ENCODE results near the gene TMCC1. TPM values are rescaled to one million over a fixed set of nuclear protein-coding genes. Genes with fewer than 3 reads are reported as not detected.
A peak's percentile ranks its signal among the peaks of the same experiment; 100 is the strongest.
"Not testable (repeated sequence)": the region's sequence is repeated elsewhere in the genome, so short reads cannot be mapped to it uniquely, and the experiment has no call there.

Gene TMCC1
- total RNA-seq, 1 donor from 2014 or later: 56.1 TPM

GRCh38 chr3:129699612-129700011 is 193.9 kb downstream of the TMCC1 start:
- intact Hi-C loops (cut with DNase I): no loop called here
- ATAC-seq (no peak), DNase-seq (ENCODE audit: low spot score) (no peak)

DNA sequence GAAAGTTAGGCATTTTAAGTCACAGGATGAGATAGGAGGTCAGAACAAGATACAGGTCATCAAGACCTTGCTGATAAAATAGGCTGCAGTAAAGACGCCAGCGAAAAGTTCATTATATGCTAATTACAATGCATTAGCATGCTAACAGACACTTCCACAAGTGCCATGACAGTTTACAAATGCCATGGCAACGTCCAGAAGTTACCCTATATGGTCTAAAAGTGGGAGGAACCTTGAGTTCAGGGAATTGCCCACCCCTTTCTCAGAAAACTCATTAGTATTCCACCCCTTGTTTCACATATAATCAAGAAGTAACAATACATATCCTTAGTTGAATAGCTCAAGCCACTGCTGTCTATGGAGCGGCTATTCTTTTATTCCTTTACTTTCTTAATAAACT is 194.3 kb downstream of the TMCC1 start:
- intact Hi-C loops (cut with DNase I): no loop called here
- ATAC-seq: no peak
- DNase-seq (ENCODE audit: low spot score): no peak

GRCh38 chr3:129697229-129697969 is 196.1 kb downstream of the TMCC1 start:
- intact Hi-C loops (cut with DNase I): no loop called here
- ATAC-seq: no peak
- no peak for DNase-seq (ENCODE audit: low spot score)

- ATAC-seq; DNase-seq (ENCODE audit: low spot score); intact Hi-C loops (cut with DNase I): not testable (repeated sequence)
Observed at GRCh38 chr3:129696430-129696829, 197.1 kb downstream of the TMCC1 start.

DNA sequence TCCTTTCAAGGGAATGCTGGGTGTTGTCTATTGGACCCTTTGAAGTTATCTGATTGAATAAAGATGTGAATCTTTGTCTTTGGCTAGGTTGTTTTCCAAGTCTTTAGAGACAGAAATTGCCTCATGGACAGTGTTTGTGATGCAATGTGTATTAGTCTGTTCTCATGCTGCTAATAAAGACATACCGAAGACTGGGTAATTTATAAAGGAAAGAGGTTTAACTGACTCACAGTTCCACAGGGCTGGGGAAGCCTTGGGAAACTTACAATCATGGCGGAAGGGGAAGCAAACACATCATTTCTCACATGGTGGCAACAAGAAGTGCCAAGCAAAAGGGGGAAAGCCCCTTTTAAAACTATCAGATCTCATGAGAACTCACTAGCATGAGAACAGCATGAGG is 198.3 kb downstream of the TMCC1 start:
- intact Hi-C loops (cut with DNase I): no loop called here

GRCh38 chr3:129694228-129694627 is 199.3 kb downstream of the TMCC1 start:
- no peak for ATAC-seq
- intact Hi-C loops (cut with DNase I): no loop called here
- DNase-seq (ENCODE audit: low spot score): no peak

More for the DNA sequence above, 198.3 kb downstream of the TMCC1 start:
- DNase-seq (ENCODE audit: low spot score) (no peak), ATAC-seq (peak; percentile 84)

DNA sequence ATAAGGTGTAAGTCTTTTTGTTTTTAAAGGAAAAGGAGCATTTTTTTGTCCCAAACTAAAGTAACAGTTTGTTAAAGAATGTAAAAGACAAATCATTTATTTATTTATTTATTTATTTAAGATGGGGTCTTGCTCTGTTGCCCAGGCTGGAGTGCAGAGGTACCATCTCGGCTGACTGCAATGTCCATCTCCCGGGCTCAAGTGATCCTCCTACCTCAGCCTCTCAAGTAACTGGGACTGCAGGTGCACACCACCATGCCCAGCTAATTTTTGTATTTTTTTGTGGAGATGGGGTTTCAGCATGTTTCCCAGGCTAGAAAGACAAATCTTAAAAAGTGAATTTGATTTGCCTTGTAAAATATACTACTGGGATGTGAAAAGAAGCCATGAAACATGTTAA is 200.8 kb downstream of the TMCC1 start:
- DNase-seq (ENCODE audit: low spot score) (no peak), ATAC-seq (no peak)
- intact Hi-C loops (cut with DNase I): no loop called here

GRCh38 chr3:129690963-129691362 is 202.5 kb downstream of the TMCC1 start:
- DNase-seq (ENCODE audit: low spot score): no peak
- no peak for ATAC-seq
- intact Hi-C loops (cut with DNase I): no loop called here

GRCh38 chr3:129690406-129690805 is 203.1 kb downstream of the TMCC1 start:
- intact Hi-C loops (cut with DNase I): no loop called here
- ATAC-seq (peak; percentile 82), DNase-seq (ENCODE audit: low spot score) (no peak)

DNA sequence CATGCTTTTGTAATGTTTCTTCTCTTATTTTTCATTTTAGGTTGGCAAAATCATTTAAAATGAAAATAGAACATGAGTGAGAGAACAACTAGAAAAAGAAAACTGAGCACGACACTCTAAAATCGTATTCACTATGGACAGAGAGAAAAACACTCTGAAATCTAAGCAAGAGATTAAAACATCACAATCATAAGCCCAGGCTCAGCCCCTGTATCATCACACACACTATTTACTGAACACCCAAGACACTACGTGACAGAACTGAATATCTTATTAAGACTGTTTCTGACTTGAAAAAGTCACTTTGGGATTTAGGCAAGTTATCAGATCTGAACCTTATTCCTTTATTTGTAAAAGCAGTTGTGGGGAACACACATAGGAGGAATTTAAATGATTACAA is 204.5 kb downstream of the TMCC1 start:
- intact Hi-C loops (cut with DNase I): no loop called here
- ATAC-seq: no peak
- no peak for DNase-seq (ENCODE audit: low spot score)

DNA sequence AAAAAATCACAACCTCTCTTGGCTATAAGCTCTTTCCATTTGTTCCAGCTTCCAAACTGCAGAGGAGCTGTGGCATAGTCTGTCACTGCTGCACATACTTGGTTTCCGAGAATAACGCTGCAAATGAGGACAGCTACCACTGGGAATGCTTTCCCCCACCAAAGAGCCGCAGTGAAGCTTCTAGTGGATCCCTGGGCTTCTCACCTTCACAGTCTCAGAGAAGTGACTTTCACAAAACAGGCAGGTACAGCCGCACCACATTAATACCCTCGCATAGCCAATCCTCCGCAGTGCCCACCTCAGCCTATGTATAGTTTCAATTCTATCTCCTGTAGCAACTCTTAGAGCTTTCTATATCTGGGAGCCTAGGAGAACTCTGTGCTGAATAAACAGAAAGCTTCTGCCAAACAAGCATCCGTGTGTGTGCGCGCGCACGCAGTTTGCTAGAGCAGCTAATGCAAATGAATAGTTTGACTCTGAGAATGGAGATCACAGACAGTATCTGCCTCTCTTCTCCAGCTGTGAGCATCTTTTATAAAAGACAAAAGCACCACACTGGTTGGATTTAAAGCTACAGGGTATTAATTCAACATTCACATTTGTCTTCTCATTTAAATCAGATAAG is 205.1 kb downstream of the TMCC1 start:
- intact Hi-C loops (cut with DNase I): no loop called here
- DNase-seq (ENCODE audit: low spot score) (peak; percentile 72), ATAC-seq (peak; percentile 65)

DNA sequence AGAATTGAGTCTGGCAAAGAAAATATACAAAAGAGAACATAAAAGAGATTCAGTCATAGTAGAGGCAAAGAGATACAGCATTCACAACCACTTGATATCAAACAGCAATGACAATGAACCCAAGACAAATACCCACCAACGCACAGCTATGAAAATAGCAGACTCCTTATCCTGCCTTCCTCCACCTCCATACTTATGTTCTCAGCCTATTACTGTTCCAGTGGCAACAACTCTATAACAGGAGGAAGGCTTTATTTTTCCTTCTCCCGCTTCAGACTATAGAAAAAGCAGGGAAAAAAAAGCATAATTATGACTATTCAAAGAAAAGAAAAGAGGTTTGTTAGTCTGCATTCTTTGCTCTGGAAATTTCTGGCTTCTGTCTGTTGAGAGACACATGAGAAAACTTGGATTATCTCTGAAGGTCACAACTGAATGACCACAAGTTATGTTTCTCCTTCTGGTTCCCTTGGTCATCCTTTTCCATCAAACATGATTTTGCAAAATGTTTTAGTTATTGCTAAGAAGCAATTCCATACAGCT is 205.9 kb downstream of the TMCC1 start:
- DNase-seq (ENCODE audit: low spot score) (no peak), ATAC-seq (no peak)
- intact Hi-C loops (cut with DNase I): no loop called here

- intact Hi-C loops (cut with DNase I): no loop called here
- no peak for ATAC-seq
- no peak for DNase-seq (ENCODE audit: low spot score)
Observed at GRCh38 chr3:129686941-129687340, 206.6 kb downstream of the TMCC1 start.

DNA sequence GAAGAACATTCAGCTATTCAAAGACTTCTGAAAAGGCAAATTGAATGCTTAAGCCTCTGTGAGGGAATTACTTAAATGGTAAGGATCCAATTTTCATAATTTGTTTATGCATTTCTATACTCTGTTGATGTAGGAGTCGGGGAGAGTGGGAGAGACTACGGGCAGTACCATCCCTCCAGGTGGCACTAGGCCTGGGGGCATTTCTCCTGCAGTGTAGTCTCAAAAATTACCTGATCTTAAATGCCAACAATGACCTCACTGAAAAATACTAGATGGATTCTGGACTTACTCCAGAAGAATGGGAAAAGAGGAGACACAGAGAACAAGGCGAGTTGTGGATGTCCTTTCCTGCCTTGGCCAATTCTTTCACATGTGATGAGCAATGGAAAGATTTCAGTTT is 209.2 kb downstream of the TMCC1 start:
- intact Hi-C loops (cut with DNase I): no loop called here
- DNase-seq (ENCODE audit: low spot score) (no peak), ATAC-seq (no peak)

- ATAC-seq (no peak), DNase-seq (ENCODE audit: low spot score) (no peak)
- intact Hi-C loops (cut with DNase I): no loop called here
Observed at GRCh38 chr3:129683201-129683600, 210.3 kb downstream of the TMCC1 start.

DNA sequence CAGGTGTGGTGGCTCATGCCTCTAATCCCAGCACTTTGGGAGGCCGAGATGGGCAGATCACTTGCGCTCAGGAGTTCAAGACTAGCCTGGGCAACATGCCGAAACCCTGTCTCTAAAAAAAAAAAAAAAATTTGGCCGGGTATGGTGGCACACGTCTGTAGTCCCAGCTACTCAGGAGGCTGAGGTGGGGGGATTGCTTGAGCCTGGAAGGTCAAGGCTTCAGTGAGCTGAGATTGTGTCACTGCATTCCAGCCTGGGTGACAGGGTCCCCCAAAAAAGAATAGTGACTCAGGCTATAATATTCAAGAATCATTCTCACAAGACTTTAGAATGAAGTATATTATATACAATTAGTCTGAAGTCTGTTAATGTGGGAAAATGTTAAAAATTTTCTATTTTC is 216.5 kb downstream of the TMCC1 start:
- no peak for ATAC-seq
- intact Hi-C loops (cut with DNase I): no loop called here

GRCh38 chr3:129674798-129675123 is 218.8 kb downstream of the TMCC1 start:
- ATAC-seq; intact Hi-C loops (cut with DNase I); DNase-seq (ENCODE audit: low spot score): not testable (repeated sequence)

More for the DNA sequence above, 216.5 kb downstream of the TMCC1 start:
- no peak for DNase-seq (ENCODE audit: low spot score)

DNA sequence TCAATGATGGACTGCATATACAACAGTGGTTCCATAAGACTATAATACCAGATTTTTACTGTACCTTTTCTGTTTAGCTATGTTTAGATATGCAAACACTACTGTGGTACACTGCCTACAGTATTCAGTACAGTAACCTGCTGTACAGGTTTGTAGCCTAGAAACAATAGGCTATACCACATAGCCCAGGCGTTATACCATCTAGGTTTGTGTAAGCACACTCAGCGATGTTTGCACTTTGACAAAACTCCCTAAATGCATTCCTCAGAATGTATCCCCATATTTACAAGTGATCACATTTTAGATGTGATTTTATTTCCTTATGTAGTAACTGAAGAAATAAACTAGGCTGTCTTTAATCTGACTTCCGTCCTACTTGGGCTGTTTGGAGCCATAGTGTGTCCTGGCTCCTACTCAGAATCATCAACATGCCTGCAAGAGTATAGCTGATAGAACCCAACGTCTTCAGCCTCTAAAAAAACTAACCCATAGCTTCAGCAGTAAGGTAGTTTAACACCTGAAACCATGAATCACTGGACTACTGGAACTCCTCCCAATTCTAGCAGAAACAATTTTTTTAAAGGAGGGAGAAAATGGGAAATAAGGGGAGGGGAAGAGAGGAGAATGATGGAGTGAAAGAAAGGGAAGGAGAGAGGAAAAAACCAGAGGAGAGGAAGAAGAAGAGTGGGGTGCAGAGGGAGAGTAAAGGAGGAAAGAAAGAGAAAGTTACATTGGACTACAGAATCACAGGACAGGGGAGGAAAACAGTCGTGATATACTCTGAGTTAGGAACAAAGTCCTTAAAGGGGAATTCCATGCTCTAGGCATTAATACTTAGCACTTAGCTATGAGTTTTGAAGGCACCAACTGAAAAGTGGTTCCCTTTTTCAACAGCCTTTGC is 219.4 kb downstream of the TMCC1 start:
- DNase-seq (ENCODE audit: low spot score) (no peak), ATAC-seq (no peak)
- intact Hi-C loops (cut with DNase I): no loop called here

- no peak for ATAC-seq
- no peak for DNase-seq (ENCODE audit: low spot score)
- intact Hi-C loops (cut with DNase I): no loop called here
Observed at GRCh38 chr3:129673012-129673411, 220.5 kb downstream of the TMCC1 start.

GRCh38 chr3:129672412-129672811 is 221.1 kb downstream of the TMCC1 start:
- ATAC-seq: no peak
- intact Hi-C loops (cut with DNase I): no loop called here
- DNase-seq (ENCODE audit: low spot score): no peak

All from sciatic nerve (tissue), 2 donors.